H1 (cell line): ENCODE results near the gene INCENP. TPM values are rescaled to one million over a fixed set of nuclear protein-coding genes. Genes with fewer than 3 reads are reported as not detected.

Experiments
- CTCF ChIA-PET: fragments of 300-600 bp; sonication (Branson Sonifier 250); formaldehyde crosslinking; loops from one replicate; lab custom pipeline; 2021; ENCODE audit not compliant: partially characterized antibody; lab: Charles Lee
- POLR2A ChIA-PET: fragments of 300-600 bp; sonication (Branson Sonifier 250); formaldehyde crosslinking; loops from one replicate; lab custom pipeline; 2021; ENCODE audit warnings: inconsistent platforms; ENCODE audit not compliant: partially characterized antibody; lab: Charles Lee
- DNase-seq, 2 experiments: peaks; one replicate each; pipeline versions ENCODE4 v3.0.0 to v3.0.0-alpha.2; 2010 to 2022; ENCODE audit warnings: low spot score in 2 of 2, low read depth in 1 of 2, mixed read lengths in 1 of 2
- FAIRE-seq: peaks from 2 replicates; lab custom pipeline; 2011; peaks lifted over from hg19 to GRCh38; lab: Jason Lieb, UNC
- H2AFZ ChIP-seq: 2 replicates; pipeline ENCODE4 v1.8.1; 2012; ENCODE audit warnings: low read length, inconsistent platforms
- H2AK5ac ChIP-seq: 2 replicates; pipeline ENCODE4 v1.6.1; 2013; ENCODE audit warnings: low read depth, low read length
- H2BK120ac ChIP-seq: replicated peaks from 2 replicates; pipeline ENCODE3; 2013; ENCODE audit warnings: low read depth, low read length, inconsistent platforms
- H2BK12ac ChIP-seq: 2 replicates; pipeline ENCODE4 v1.6.1; 2013; ENCODE audit warnings: low read depth, low read length
- H2BK15ac ChIP-seq: 2 replicates; pipeline ENCODE4 v1.6.1; 2013; ENCODE audit warnings: low read length
- H2BK20ac ChIP-seq: 2 replicates; pipeline ENCODE4 v1.6.1; 2013; ENCODE audit warnings: low read length
- H2BK5ac ChIP-seq: 2 replicates; pipeline ENCODE4 v1.6.1; 2013; ENCODE audit warnings: low read depth, low read length
- H3K14ac ChIP-seq: 2 replicates; pipeline ENCODE4 v1.6.1; 2013; ENCODE audit warnings: inconsistent platforms; ENCODE audit not compliant: insufficient read length
- H3K18ac ChIP-seq: 2 replicates; pipeline ENCODE4 v1.6.1; 2013; ENCODE audit warnings: low read length; ENCODE audit errors: extremely low read depth
- H3K23ac ChIP-seq: 2 replicates; pipeline ENCODE4 v1.6.1; 2013; ENCODE audit warnings: inconsistent platforms; ENCODE audit not compliant: insufficient read length
- H3K23me2 ChIP-seq: 2 replicates; pipeline ENCODE4 v1.6.1; 2013; ENCODE audit warnings: low read depth, low read length
- H3K27ac ChIP-seq: 2 replicates; pipeline ENCODE4 v1.6.1; 2011; ENCODE audit warnings: low read depth, low read length, inconsistent platforms
- H3K27me3 ChIP-seq, 4 experiments: replicated peaks in 1 of 4; 1 replicate in 1 of 4; 2 replicates in 3 of 4; pipeline versions ENCODE4 v1.6.1 to v1.8.1; 2011 to 2013; ENCODE audit warnings: low read length in 3 of 4, mild to moderate bottlenecking in 3 of 4, inconsistent platforms in 2 of 4, mixed read lengths in 2 of 4, moderate library complexity in 1 of 4; ENCODE audit not compliant: control insufficient read depth in 3 of 4, insufficient read depth in 3 of 4; ENCODE audit errors: extremely low read depth in 1 of 4
- H3K36me3 ChIP-seq, 4 experiments: 2 replicates each; pipeline versions ENCODE4 v1.6.1 to v1.8.1; 2011 to 2013; ENCODE audit warnings: mild to moderate bottlenecking in 4 of 4, low read length in 3 of 4, moderate library complexity in 2 of 4, control low read depth in 1 of 4, inconsistent platforms in 1 of 4; ENCODE audit not compliant: insufficient read depth in 4 of 4, control insufficient read depth in 2 of 4
- H3K4ac ChIP-seq: replicated peaks from 2 replicates; pipeline ENCODE3; 2013; ENCODE audit warnings: low read length, low read depth, mixed read lengths, inconsistent platforms; ENCODE audit not compliant: insufficient read length
- H3K4me1 ChIP-seq, 4 experiments: replicated peaks in 1 of 4; 1 replicate in 1 of 4; 2 replicates in 3 of 4; pipeline versions ENCODE4 v1.6.1 to v1.8.1; 2011 to 2013; ENCODE audit warnings: low read length in 3 of 4, inconsistent platforms in 2 of 4, mixed read lengths in 1 of 4; ENCODE audit not compliant: insufficient read depth in 4 of 4, control insufficient read depth in 3 of 4
- H3K4me2 ChIP-seq, 2 experiments: 2 replicates each; pipeline versions ENCODE4 v1.6.1 to v1.8.1; 2011 to 2013; ENCODE audit warnings: low read depth in 2 of 2, low read length in 2 of 2, control low read depth in 1 of 2, inconsistent platforms in 1 of 2, mild to moderate bottlenecking in 1 of 2; ENCODE audit not compliant: insufficient read depth in 1 of 2
- H3K4me3 ChIP-seq, 4 experiments: fragments of 200-600, 300-600 bp in 1 of 4; sonication (generic), shearing (Covaris generic), sonication (Bioruptor Twin) in 1 of 4; 2 replicates each; pipeline versions ENCODE4 v1.5.1 to v1.8.1; 2011 to 2016; ENCODE audit warnings: low read length in 4 of 4, low read depth in 3 of 4, control low read depth in 2 of 4, inconsistent platforms in 2 of 4, mild to moderate bottlenecking in 2 of 4, mixed read lengths in 1 of 4, moderate library complexity in 1 of 4; ENCODE audit not compliant: insufficient read depth in 2 of 4; ENCODE audit errors: extremely low read depth in 1 of 4
- H3K56ac ChIP-seq: replicated peaks from 2 replicates; pipeline ENCODE3; 2013; ENCODE audit warnings: low read depth, mild to moderate bottlenecking, mixed read lengths, low read length, inconsistent platforms; ENCODE audit not compliant: insufficient read length
- H3K79me1 ChIP-seq: 2 replicates; pipeline ENCODE4 v1.6.1; 2013; ENCODE audit warnings: low read depth, low read length, control low read depth
- H3K79me2 ChIP-seq, 2 experiments: 2 replicates each; pipeline versions ENCODE4 v1.6.1 to v1.8.1; 2012 to 2013; ENCODE audit warnings: low read length in 2 of 2, mild to moderate bottlenecking in 2 of 2, inconsistent platforms in 1 of 2; ENCODE audit not compliant: insufficient read depth in 2 of 2, control insufficient read depth in 1 of 2
- H3K9ac ChIP-seq, 4 experiments: replicated peaks in 1 of 4; 1 replicate in 1 of 4; 2 replicates in 3 of 4; pipeline versions ENCODE4 v1.6.1 to v1.8.1; 2011 to 2013; ENCODE audit warnings: low read depth in 3 of 4, low read length in 3 of 4, control low read depth in 2 of 4, mild to moderate bottlenecking in 2 of 4, moderate library complexity in 2 of 4, inconsistent platforms in 1 of 4; ENCODE audit errors: extremely low read depth in 1 of 4
- H3K9me3 ChIP-seq, 2 experiments: 2 replicates each; pipeline versions ENCODE4 v1.6.1 to v1.8.1; 2012 to 2013; ENCODE audit warnings: mild to moderate bottlenecking in 2 of 2, moderate library complexity in 2 of 2, control low read depth in 1 of 2, inconsistent platforms in 1 of 2, low read depth in 1 of 2, low read length in 1 of 2, mixed read lengths in 1 of 2; ENCODE audit not compliant: insufficient read depth in 2 of 2
- H4K20me1 ChIP-seq, 2 experiments: replicated peaks in 1 of 2; 2 replicates each; pipeline versions ENCODE3 to v1.8.1; 2011 to 2013; ENCODE audit warnings: inconsistent platforms in 2 of 2, low read length in 2 of 2, mild to moderate bottlenecking in 1 of 2; ENCODE audit not compliant: insufficient read depth in 2 of 2, control insufficient read depth in 1 of 2
- H4K5ac ChIP-seq: 2 replicates; pipeline ENCODE4 v1.6.1; 2013; ENCODE audit warnings: low read length, low read depth, mixed read lengths, inconsistent platforms; ENCODE audit not compliant: insufficient read length
- H4K8ac ChIP-seq: 2 replicates; pipeline ENCODE4 v1.8.0; 2013; ENCODE audit warnings: mild to moderate bottlenecking, moderate library complexity, low read length, inconsistent platforms; ENCODE audit not compliant: insufficient read depth; ENCODE audit errors: extremely low read depth
- H4K91ac ChIP-seq: replicated peaks from 2 replicates; pipeline ENCODE3; 2013; ENCODE audit warnings: low read length, mixed read lengths, inconsistent platforms; ENCODE audit not compliant: insufficient read length
- RAD21 ChIP-seq, 2 experiments: IDR thresholded peaks in 1 of 2; conservative IDR thresholded peaks in 1 of 2; 2 replicates each; pipeline ENCODE4 v1.6.1; 2011; ENCODE audit warnings: low read depth in 2 of 2, low read length in 2 of 2, improper control_type of control experiment in 1 of 2, inconsistent platforms in 1 of 2, mild to moderate bottlenecking in 1 of 2, moderate library complexity in 1 of 2
- WGBS, 2 experiments: shearing (Covaris generic) in 1 of 2; methylation state at CpG; one replicate each; pipeline versions ENCODE4 v1.1.6 to v1.1.7; 2013 to 2015; ENCODE audit warnings: low lambda C conversion rate in 2 of 2, mixed read lengths in 2 of 2, inconsistent platforms in 1 of 2, low coverage in 1 of 2, missing lambda C conversion rate in 1 of 2; ENCODE audit not compliant: insufficient replicate concordance in 2 of 2, insufficient coverage in 1 of 2, insufficient read length in 1 of 2; ENCODE audit errors: extremely low coverage in 1 of 2, missing lambda C conversion rate in 1 of 2; 5-methylcytosine and 5-hydroxymethylcytosine counted together
- polyA plus RNA-seq, 7 experiments: library from polyadenylated mRNA; depleted of rRNA in 3 of 7; stranded (reverse) in 5 of 7; unstranded in 2 of 7; fragments of >200 nt in 5 of 7; fragments of 200-250 nt in 2 of 7; gene quantifications; 1 replicate in 5 of 7; 2 replicates in 1 of 7; 4 replicates in 1 of 7; pipeline versions ENCODE4 v1.2.1 to v1.2.3, GENCODE V29; 2011 to 2013; ENCODE audit warnings: missing spikeins in 2 of 7, mixed read lengths in 2 of 7
- total RNA-seq: library from RNA; stranded (reverse); fragmentation: NEBNext Ultra II Directional; extraction: Animal tissue kit (Norgen Biotek cat#: 25700); gene quantifications from 2 replicates; pipeline ENCODE4 v1.2.1, GENCODE V29; 2021

Gene INCENP
- total and polyA plus RNA-seq, 2 of the 8 experiments (the other 6 are each of a cell fraction or from before 2014, with no cell fraction given) = 25.4 to 132 TPM

DNA sequence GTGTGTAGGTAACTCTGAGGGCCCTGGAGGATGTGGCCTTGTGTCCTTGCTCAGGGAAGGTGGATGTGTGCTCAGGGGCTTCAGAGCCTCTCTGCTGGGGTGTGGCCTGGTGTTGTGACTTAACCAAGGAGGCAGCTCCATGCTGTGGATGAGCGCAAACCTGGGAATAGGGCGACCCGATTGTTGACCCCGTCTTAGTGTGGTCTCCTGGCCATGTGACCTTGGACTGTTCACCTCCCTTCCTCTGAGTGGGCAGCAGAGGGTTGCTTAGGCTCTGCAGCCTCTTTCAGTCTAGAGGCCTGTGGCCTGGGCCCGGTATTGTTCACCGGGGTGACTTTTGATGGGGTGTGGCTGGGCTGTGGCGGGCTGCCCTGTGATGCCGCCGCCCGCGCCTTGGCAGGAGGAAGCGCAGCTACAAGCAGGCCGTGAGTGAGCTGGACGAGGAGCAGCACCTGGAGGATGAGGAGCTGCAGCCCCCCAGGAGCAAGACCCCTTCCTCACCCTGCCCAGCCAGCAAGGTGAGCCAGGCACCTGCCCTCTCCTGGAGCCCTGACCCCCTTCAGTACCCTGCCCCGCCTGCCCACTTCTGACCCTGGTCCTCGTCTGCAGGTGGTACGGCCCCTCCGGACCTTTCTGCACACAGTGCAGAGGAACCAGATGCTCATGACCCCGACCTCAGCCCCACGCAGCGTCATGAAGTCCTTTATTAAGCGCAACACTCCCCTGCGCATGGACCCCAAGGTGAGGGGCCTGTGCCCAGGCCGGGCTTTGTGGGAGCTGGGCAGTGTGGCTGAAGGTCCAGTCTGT lies 16.7 kb downstream of the INCENP start:
- Histone ChIP-seq H3K9me3 (no peaks in the 10 kb centered on the region), H3K4me1 (no peaks in the 10 kb centered on the region), H3K79me2 (peaks cover 0 to 16% of the 10 kb centered on the region in 2 experiments; a peak in 2 of 4 replicates), H2BK12ac (no peak overlapping the region), H2BK15ac (no peak overlapping the region), H3K27me3 (no peaks in the 10 kb centered on the region), H3K18ac (no peak overlapping the region), H2BK120ac (no peak overlapping the region), H4K20me1 (peaks cover 8 to 14% of the 10 kb centered on the region in 2 experiments), H3K27ac (no peak overlapping the region), H2BK5ac (no peak overlapping the region), H4K5ac (no peak overlapping the region), H3K23ac (no peak overlapping the region), H3K23me2 (no peaks in the 10 kb centered on the region), H3K9ac (no peak overlapping the region), H3K4me2 (no peak overlapping the region), H3K4me3 (no peak overlapping the region), H3K14ac (no peak overlapping the region), H3K4ac (no peak overlapping the region), H3K79me1 (no peaks in the 10 kb centered on the region; the same call in 1 of the 2 replicates), H2BK20ac (no peak overlapping the region), H4K91ac (no peak overlapping the region), H2AFZ (no peak overlapping the region), H4K8ac (no peak overlapping the region), H3K36me3 (peaks cover 30 to 64% (median 55%) of the 10 kb centered on the region in 4 experiments), H2AK5ac (no peak overlapping the region), H3K56ac (no peak overlapping the region)
- FAIRE-seq = no peak
- ChIA-PET CTCF (interaction anchor here (0.6 kb wide), 1 partner anchor 192 kb away, joined by 3 read pairs; no protein-coding TSS in a partner anchor), POLR2A (no interaction called here)
- 95% methylated on average over 23 of the region's 24 CpGs; no CpG with 5 or more reads in 1 of the 2 experiments for WGBS, 2 experiments
- DNase-seq = no peak
- TF ChIP-seq RAD21 (IDR thresholded peaks at IDR 0.05 in 1 of 2, conservative IDR thresholded peaks at IDR 0.05 in 1 of 2; ENCODE audit: low read depth in 2 of 2, low read length in 2 of 2) = no peak
